OCI-LY7 (cell line): ENCODE data around the gene ENOX1.

Experiments
- CTCF ChIP-seq: fragments of 200-600 bp; sonication (generic); conservative IDR thresholded peaks from 2 replicates; pipeline ENCODE4 v1.5.1; 2014; ENCODE audit warnings: mild to moderate bottlenecking, antibody characterized with exemption, low read length, moderate library complexity, mixed read lengths
- EZH2phosphoT487 ChIP-seq: fragments of 200-600 bp; sonication (generic); IDR thresholded peaks from 2 replicates; pipeline ENCODE4 v1.6.1; 2018; ENCODE audit warnings: low read depth, borderline replicate concordance, mild to moderate bottlenecking, mixed run types, antibody characterized with exemption, low read length, moderate library complexity, mixed read lengths

- no peak for TF ChIP-seq CTCF
- no peak for TF ChIP-seq EZH2phosphoT487
Observed at GRCh38 chr13:43205416-43205815, 581.4 kb downstream of the ENOX1 start.
